ENCODE measurements around the gene KCNK10. TPM values are rescaled to one million over a fixed set of nuclear protein-coding genes. Genes with fewer than 3 reads are reported as not detected.

The KCNK10 gene
- total RNA-seq, 2 donors from 2014 or later, result not detected

GRCh38 chr14:88194531-88194930 is 128.5 kb downstream of the KCNK10 start:
- H3K9me3 ChIP-seq, result no peaks in the 10 kb centered on the region
- H3K36me3 ChIP-seq, result no peaks in the 10 kb centered on the region
- H3K4me1 ChIP-seq (ENCODE audit: control insufficient read depth in 1 of 2, low read depth in 2 of 2), result no peaks in the 10 kb centered on the region
- H3K4me3 ChIP-seq, result no peak overlapping the region
- no peak for ATAC-seq (ENCODE audit: insufficient number of reproducible peaks, low FRiP score, low read depth)
- no peak for DNase-seq (ENCODE audit: low spot score)
- no peak overlapping the region for H3K27ac ChIP-seq
- TF ChIP-seq CTCF (IDR thresholded peaks at IDR 0.05), result no peak
- H3K27me3 ChIP-seq (replicated peaks; ENCODE audit: insufficient read depth), result no peaks in the 10 kb centered on the region

GRCh38 chr14:88191605-88192004 is 131.5 kb downstream of the KCNK10 start:
- no peak overlapping the region for H3K4me3 ChIP-seq
- no peaks in the 10 kb centered on the region for H3K4me1 ChIP-seq (ENCODE audit: control insufficient read depth in 1 of 2, low read depth in 2 of 2)
- ATAC-seq (ENCODE audit: insufficient number of reproducible peaks, low FRiP score, low read depth) (no peak), DNase-seq (ENCODE audit: low spot score) (no peak)
- no peak for TF ChIP-seq CTCF (IDR thresholded peaks at IDR 0.05)
- no peaks in the 10 kb centered on the region for H3K36me3 ChIP-seq
- H3K27me3 ChIP-seq (replicated peaks; ENCODE audit: insufficient read depth), result no peaks in the 10 kb centered on the region
- H3K27ac ChIP-seq, result no peak overlapping the region
- H3K9me3 ChIP-seq, result no peaks in the 10 kb centered on the region

GRCh38 chr14:88189417-88190191 is 133.5 kb downstream of the KCNK10 start:
- ATAC-seq (ENCODE audit: insufficient number of reproducible peaks, low FRiP score, low read depth) (peak; percentile 17), DNase-seq (ENCODE audit: low spot score) (peak; percentile 16)
- Histone ChIP-seq H3K27me3 (replicated peaks; ENCODE audit: insufficient read depth) (no peaks in the 10 kb centered on the region), H3K27ac (no peak overlapping the region), H3K4me1 (ENCODE audit: control insufficient read depth in 1 of 2, low read depth in 2 of 2) (no peaks in the 10 kb centered on the region), H3K36me3 (no peaks in the 10 kb centered on the region), H3K4me3 (peak overlapping the region; percentile 47), H3K9me3 (no peaks in the 10 kb centered on the region)
- TF ChIP-seq CTCF (IDR thresholded peaks at IDR 0.05), result peak; percentile 15

- no peaks in the 10 kb centered on the region for H3K9me3 ChIP-seq
- no peak for TF ChIP-seq CTCF (IDR thresholded peaks at IDR 0.05)
- no peaks in the 10 kb centered on the region for H3K36me3 ChIP-seq
- H3K4me3 ChIP-seq, result peak overlapping the region; percentile 47
- DNase-seq (ENCODE audit: low spot score) (no peak), ATAC-seq (ENCODE audit: insufficient number of reproducible peaks, low FRiP score, low read depth) (peak; percentile 25)
- no peaks in the 10 kb centered on the region for H3K27me3 ChIP-seq (replicated peaks; ENCODE audit: insufficient read depth)
- no peaks in the 10 kb centered on the region for H3K4me1 ChIP-seq (ENCODE audit: control insufficient read depth in 1 of 2, low read depth in 2 of 2)
- no peak overlapping the region for H3K27ac ChIP-seq
Observed at GRCh38 chr14:88188745-88189416, 134.2 kb downstream of the KCNK10 start.

- Histone ChIP-seq H3K27ac (no peak overlapping the region), H3K36me3 (no peaks in the 10 kb centered on the region), H3K27me3 (replicated peaks; ENCODE audit: insufficient read depth) (no peaks in the 10 kb centered on the region), H3K9me3 (no peaks in the 10 kb centered on the region), H3K4me1 (ENCODE audit: control insufficient read depth in 1 of 2, low read depth in 2 of 2) (no peaks in the 10 kb centered on the region), H3K4me3 (no peak overlapping the region)
- DNase-seq (ENCODE audit: low spot score) (no peak), ATAC-seq (ENCODE audit: insufficient number of reproducible peaks, low FRiP score, low read depth) (no peak)
- TF ChIP-seq CTCF (IDR thresholded peaks at IDR 0.05), result no peak
Observed at GRCh38 chr14:88185843-88186242, 137.2 kb downstream of the KCNK10 start.
